Thoracic aorta endothelial cell (primary cell): Measurements from ENCODE around the gene MFRP. TPM values are rescaled to one million over a fixed set of nuclear protein-coding genes. Genes with fewer than 3 reads are reported as not detected.

Experiments
- small RNA-seq: library from RNA; depleted of rRNA; stranded (forward); fragments of <200 nt; gene quantifications from one replicate; pipeline ENCODE3, GENCODE V24; 2012
- total RNA-seq: library from RNA; depleted of rRNA; stranded (reverse); fragments of >200 nt; gene quantifications from 2 replicates; pipeline ENCODE4 v1.2.3, GENCODE V29; 2012

Gene MFRP
- under 0.01 TPM in 1 of 2 replicates, not detected in the other for total RNA-seq

DNA sequence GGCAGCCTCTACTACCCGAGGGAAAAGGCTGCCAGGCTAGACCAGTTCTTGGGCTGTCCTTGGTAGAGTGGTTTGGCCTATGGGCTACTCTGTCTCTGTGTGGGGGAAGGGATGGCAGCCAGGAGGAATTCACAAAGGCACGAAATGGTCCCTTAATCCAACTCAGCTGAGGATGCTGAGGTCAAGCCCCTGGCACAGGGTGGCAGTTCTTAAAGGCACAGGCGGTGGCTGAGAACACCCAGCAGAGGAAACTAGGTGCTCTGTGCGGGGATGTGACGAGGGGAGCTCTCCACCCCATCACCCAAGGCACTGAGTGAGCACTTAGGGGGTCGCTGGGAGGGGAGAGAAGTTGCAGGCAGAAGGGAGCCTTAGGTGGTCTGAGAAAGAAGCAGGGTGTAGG lies at the start of gene MFRP:
MFRP (minus strand) TSS at position 101 of the 400 bp plus-strand sequence. CDS start 192 bp downstream, outside the sequence.

DNA sequence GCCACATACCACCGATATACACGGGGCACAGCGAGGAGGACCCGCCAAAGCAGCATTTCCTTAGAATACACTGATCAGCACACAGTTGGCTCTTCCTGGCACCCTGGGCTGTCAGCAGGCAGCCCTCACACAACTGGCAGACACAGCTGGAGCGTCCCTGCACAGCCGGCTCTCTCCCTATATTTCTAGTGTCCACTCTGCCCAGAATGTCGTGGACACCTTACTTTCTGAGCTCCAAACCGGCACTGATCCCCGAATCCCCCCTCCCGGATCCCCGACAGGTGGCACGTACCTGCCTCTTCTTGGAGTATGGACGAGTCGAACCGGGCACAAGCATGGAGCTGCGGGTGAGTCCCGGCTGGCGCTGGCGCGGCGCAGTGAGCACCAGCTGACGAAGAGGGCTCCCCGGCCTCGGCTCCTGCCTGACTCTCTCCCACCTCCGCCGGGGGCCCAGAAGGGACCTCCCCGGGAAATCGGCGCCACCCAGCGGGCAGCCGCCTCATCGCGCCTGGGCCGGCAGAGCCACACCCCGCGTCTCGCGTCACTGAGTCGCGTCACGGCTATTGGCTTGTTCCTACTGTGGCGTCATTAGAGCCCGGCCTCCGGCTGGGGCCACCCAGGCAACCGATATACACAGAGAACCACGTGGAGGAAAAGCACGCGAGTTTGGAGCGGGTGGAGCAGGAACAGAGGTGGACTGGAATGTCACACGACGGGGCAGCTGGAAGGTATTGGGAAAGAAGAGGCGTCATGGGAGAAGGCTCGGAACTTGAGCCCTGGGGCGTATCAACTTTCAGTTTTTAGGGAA lies 34.9 kb upstream of the MFRP start, which contains the start of gene USP2:
USP2 (minus strand) TSS at position 510 of the 808 bp plus-strand sequence. CDS start 8,210 bp downstream, outside the sequence.

DNA sequence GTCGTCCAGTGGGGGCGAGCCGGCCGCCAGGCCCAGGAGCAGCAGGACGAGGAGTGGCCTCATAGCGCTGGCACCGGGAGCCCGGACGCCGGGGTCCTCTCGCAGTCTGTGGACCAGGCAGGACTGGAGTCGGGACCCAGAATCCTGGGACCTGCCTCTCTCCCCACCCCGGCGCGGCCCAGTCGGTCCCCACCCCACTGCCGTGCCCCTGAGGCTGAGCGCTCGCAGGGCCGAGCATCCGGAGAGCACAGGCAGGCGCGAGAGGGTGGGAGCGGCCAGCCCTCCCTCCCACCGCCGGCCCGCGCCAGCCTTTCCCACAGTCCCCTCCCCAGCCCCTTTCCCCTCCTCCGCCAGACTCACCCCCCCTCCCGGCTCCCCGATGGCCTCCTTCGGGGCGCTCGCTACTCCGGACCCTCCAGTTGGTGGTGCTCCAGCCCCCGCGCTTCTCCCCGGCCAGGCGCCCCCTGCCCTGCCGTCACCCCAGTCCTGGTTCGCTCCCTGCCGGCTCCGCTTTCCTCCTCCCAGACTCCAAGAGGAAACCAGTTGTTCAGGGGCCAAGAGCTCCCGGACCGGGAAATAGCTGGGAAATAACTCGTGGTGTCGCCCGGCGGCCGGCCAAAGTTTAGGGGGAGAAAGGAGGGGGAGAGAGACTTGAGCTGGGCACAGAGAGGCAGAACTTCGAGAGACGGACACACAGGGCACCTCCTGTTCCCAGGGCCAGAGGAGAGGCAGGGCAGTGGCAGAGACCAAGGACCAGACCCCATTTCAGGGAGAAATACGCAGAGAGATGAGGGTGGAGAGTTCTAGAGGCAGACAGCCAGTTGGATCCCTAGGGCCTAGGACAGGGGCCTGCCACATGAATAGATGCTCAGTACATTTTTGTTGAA lies 5.9 kb downstream of the MFRP start, which contains the start of gene C1QTNF5:
C1QTNF5 (minus strand) TSS at position 549 of the 887 bp plus-strand sequence; CDS start at position 63, 486 bp downstream.

DNA sequence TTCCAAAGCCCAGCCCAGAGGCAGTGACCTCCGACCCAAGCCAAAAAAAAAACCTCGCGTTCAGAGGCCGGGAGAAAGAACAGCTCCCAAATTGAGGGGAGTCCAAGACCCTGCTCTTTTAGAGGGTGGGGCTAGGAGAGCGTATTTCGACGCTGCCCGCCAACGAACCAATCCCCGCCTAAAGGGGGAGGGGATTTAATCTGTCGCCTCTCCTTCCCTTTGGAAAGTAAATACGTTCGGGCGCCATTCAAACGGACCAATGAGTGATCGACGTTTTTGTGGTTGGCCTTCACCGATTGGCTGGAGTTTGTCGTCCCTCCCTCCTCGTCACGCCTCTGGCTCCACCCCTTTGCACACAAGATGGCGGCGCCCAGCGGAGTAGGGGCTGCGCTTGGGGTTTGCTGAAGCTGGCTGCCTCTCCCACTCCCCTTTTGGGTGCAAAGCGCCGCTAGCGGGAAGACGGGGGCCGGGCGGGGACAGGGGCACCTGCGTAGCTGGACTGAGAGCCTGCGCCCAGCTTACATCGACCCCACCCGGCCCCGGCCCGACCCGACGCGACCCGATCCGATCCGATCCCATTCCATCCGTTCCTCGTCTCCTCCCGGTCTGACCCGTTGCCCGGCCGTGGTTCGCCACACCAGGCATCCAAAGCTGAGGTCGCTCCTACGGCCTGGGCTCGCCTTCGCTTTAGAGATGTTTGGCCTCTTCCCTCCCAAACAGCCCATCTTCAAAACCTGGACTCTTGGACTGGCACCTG lies 12.2 kb downstream of the MFRP start, which contains the start of gene RNF26:
RNF26 (plus strand) TSS at position 354 of the 757 bp plus-strand sequence. CDS start 596 bp downstream, outside the sequence.

DNA sequence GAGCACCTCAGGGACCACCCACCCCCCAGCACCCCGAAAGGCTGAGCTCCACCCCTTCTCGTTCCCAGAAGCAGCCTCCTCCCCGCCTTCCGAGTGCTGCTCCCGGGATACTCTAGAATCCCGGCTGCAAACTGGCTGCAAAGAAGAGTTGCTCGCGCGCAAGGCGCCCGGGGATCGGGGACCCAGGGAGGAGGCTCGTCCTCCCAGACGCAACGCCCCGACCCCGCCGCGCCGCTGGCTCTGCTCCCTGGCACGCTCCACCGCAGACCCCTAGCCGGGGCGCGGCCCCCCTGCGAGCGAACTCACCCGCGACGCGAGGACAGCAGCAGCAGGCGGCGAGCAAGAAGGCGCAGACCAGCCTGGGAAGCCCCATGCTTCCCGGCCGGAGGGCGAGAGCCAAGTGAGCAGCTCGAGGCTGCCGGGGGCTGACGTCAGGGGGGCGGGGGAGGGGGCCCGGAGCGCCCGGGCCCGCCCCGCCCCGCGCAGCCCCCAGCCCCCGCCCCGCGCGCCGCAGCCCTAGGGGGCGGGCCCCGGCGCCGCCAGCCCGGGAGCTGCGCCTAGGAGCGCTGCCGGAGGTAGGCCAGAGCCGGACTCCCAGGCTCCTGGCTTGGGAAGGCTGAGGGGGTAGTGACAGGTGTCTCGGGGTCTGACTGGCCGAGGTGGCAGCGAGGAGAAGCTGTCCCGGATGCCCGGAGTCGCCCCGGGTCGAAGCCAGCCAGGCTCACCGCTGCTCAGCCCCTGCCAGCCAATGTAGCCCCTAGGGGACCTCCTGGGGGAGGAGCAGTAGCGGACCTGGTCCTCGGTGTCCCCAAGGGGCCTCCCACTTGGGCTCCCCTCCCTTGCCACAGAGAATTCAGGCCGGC lies 29.5 kb downstream of the MFRP start, which contains the start of gene MCAM:
MCAM (minus strand) TSS at position 402 of the 863 bp plus-strand sequence; CDS start at position 373, 29 bp downstream.

Small RNAs within 50 kb of the gene (small RNA-seq; reads per million reads assigned to genes)
- gene RF01225 (not detected), gene RNU6-262P (not detected)

Other genes with a start within 250 kb of the MFRP start
- 29.9 and 36.0 TPM in 2 replicates for gene DPAGT1, start 244.9 kb downstream of the MFRP start, total RNA-seq
- gene C2CD2L, start 239.4 kb downstream of the MFRP start, total RNA-seq: 4.4 and 5.5 TPM in 2 replicates
- 19.8 and 21.8 TPM in 2 replicates for gene HINFP, start 225.1 kb downstream of the MFRP start, total RNA-seq
- gene ABCG4, start 197.7 kb downstream of the MFRP start, total RNA-seq: 0.13 and 0.57 TPM in 2 replicates
- 8.5 and 13.9 TPM in 2 replicates for gene NLRX1, start 178.0 kb downstream of the MFRP start, total RNA-seq
- gene NHERF4, start 161.2 kb downstream of the MFRP start, total RNA-seq: not detected in 2 replicates
- 36.7 and 46.1 TPM in 2 replicates for gene CBL, start 140.4 kb downstream of the MFRP start, total RNA-seq
- 2,944 and 4,036 TPM in 2 replicates for gene MCAM, start 29.6 kb downstream of the MFRP start, total RNA-seq
- gene RNF26, start 12.2 kb downstream of the MFRP start, total RNA-seq: 7.7 and 12.1 TPM in 2 replicates
- 43.1 and 51.7 TPM in 2 replicates for gene C1QTNF5, start 5.8 kb downstream of the MFRP start, total RNA-seq
- 0.13 and 0.43 TPM in 2 replicates for gene USP2, start 35.0 kb upstream of the MFRP start, total RNA-seq
- 0.65 and 0.80 TPM in 2 replicates for gene THY1, start 76.5 kb upstream of the MFRP start, total RNA-seq